ENCODE data around the gene GOLGA6L7.
"Not testable (repeated sequence)": the region's sequence is repeated elsewhere in the genome, so short reads cannot be mapped to it uniquely, and the experiment has no call there.

GRCh38 chr15:28849766-28850165 lies 1.3 kb upstream of the GOLGA6L7 start:
- not testable (repeated sequence) for TF ChIP-seq ZFP36 (IDR thresholded peaks at IDR 0.05; ENCODE audit: low read depth, low read length, partially characterized antibody); HDAC8 (tag; IDR thresholded peaks at IDR 0.05); USF1 (CRISPR knock-in tag; IDR thresholded peaks at IDR 0.05); CTCF (IDR thresholded peaks at IDR 0.05 in 2 of 3, conservative IDR thresholded peaks at IDR 0.05 in 1 of 3; ENCODE audit: insufficient read depth in 2 of 3, low read depth in 1 of 3, low read length in 3 of 3); ZNF239 (CRISPR knock-in tag; IDR thresholded peaks at IDR 0.05); POLR2A (conservative IDR thresholded peaks at IDR 0.05); CC2D1A (IDR thresholded peaks at IDR 0.05); HMGXB4 (CRISPR knock-in tag; IDR thresholded peaks at IDR 0.05); NRF1 (conservative IDR thresholded peaks at IDR 0.05 in 1 of 2, IDR thresholded peaks at IDR 0.05 in 1 of 2); PHB2 (IDR thresholded peaks at IDR 0.05; ENCODE audit: low read depth)
- TF ChIP-seq, protein P1, sequence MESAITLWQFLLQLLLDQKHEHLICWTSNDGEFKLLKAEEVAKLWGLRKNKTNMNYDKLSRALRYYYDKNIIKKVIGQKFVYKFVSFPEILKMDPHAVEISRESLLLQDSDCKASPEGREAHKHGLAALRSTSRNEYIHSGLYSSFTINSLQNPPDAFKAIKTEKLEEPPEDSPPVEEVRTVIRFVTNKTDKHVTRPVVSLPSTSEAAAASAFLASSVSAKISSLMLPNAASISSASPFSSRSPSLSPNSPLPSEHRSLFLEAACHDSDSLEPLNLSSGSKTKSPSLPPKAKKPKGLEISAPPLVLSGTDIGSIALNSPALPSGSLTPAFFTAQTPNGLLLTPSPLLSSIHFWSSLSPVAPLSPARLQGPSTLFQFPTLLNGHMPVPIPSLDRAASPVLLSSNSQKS (CRISPR knock-in tag; IDR thresholded peaks at IDR 0.05): not testable (repeated sequence)

Measured in K562 (cell line).